A549 (cell line): Measurements from ENCODE around the gene HPCA.

ENCODE experiments used
- BHLHE40 ChIP-seq: IDR thresholded peaks from 2 replicates; pipeline ENCODE4 v1.6.1; 2012; ENCODE audit warnings: low read depth, low read length, inconsistent platforms
- EHMT2 ChIP-seq: fragments of 200-600 bp; sonication (generic); IDR thresholded peaks from 2 replicates; pipeline ENCODE4 v1.6.1; 2016; ENCODE audit warnings: antibody characterized with exemption, low read depth, mild to moderate bottlenecking, moderate library complexity
- GATA3 ChIP-seq: IDR thresholded peaks from 2 replicates; pipeline ENCODE4 v1.6.1; 2012; ENCODE audit warnings: borderline replicate concordance
- HDAC2 ChIP-seq: fragments of 200-600 bp; sonication (generic); IDR thresholded peaks from 2 replicates; pipeline ENCODE4 v1.6.1; 2016
- HMGXB4 ChIP-seq: fragments of 250-450 bp; sonication (Bioruptor Pico); IDR thresholded peaks from 2 replicates; pipeline ENCODE4 v1.5.0; 2021; ENCODE audit warnings: mild to moderate bottlenecking, moderate library complexity, borderline replicate concordance
- JUN ChIP-seq, 2 experiments: fragments of >200 bp; sonication (Bioruptor Twin); formaldehyde crosslinking; IDR thresholded peaks; 2 replicates in 1 of 2; 3 replicates in 1 of 2; pipeline ENCODE4 v1.6.1; 2016 to 2017
- MAX ChIP-seq: IDR thresholded peaks from 2 replicates; pipeline ENCODE4 v1.6.1; 2012
- MAZ ChIP-seq: fragments of 150-350 bp; IDR thresholded peaks from 2 replicates; pipeline ENCODE4 v1.6.1; 2014; ENCODE audit warnings: antibody characterized with exemption, low read depth, low read length, borderline replicate concordance
- POLR2A ChIP-seq: IDR thresholded peaks from 2 replicates; pipeline ENCODE4 v1.6.1; 2012; ENCODE audit warnings: mild to moderate bottlenecking, low read length
- POLR2AphosphoS2 ChIP-seq: conservative IDR thresholded peaks from 2 replicates; pipeline ENCODE4 v1.6.1; 2012; ENCODE audit warnings: low read length, improper control_type of control experiment, inconsistent platforms
- RCOR1 ChIP-seq: fragments of 150-350 bp; IDR thresholded peaks from 2 replicates; pipeline ENCODE4 v1.6.1; 2014; ENCODE audit warnings: antibody characterized with exemption, low read length, low read depth
- TF ChIP-seq, protein P1 (sequence below): fragments of >200 bp; sonication (Bioruptor Twin); formaldehyde crosslinking; IDR thresholded peaks from 3 replicates; pipeline ENCODE4 v1.5.1; 2016

GRCh38 chr1:32904797-32905196, 18.5 kb downstream of the HPCA start:
- TF ChIP-seq RCOR1: no peak
- TF ChIP-seq, protein P1, sequence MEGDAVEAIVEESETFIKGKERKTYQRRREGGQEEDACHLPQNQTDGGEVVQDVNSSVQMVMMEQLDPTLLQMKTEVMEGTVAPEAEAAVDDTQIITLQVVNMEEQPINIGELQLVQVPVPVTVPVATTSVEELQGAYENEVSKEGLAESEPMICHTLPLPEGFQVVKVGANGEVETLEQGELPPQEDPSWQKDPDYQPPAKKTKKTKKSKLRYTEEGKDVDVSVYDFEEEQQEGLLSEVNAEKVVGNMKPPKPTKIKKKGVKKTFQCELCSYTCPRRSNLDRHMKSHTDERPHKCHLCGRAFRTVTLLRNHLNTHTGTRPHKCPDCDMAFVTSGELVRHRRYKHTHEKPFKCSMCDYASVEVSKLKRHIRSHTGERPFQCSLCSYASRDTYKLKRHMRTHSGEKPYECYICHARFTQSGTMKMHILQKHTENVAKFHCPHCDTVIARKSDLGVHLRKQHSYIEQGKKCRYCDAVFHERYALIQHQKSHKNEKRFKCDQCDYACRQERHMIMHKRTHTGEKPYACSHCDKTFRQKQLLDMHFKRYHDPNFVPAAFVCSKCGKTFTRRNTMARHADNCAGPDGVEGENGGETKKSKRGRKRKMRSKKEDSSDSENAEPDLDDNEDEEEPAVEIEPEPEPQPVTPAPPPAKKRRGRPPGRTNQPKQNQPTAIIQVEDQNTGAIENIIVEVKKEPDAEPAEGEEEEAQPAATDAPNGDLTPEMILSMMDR: no peak
- no peak for TF ChIP-seq HMGXB4 (CRISPR knock-in tag)
- TF ChIP-seq BHLHE40: no peak
- TF ChIP-seq GATA3: no peak
- no peak for TF ChIP-seq POLR2A
- no peak for TF ChIP-seq EHMT2
- no peak for TF ChIP-seq POLR2AphosphoS2
- TF ChIP-seq HDAC2: no peak
- no peak for TF ChIP-seq MAX
- no peak for TF ChIP-seq JUN (IDR thresholded peaks at IDR 0.05)
- TF ChIP-seq MAZ: no peak
